HEK293 (cell line): ENCODE measurements around the gene TEFM.

Source experiments
- CTCF ChIA-PET: fragments of 350-600 bp; formaldehyde crosslinking; extraction: SDS; loops from one replicate; lab custom pipeline; 2021; ENCODE audit warnings: antibody characterized with exemption; lab: Yijun Ruan, JAX
- POLR2A ChIA-PET: fragments of 300-600 bp; formaldehyde crosslinking; extraction: SDS; loops from one replicate; lab custom pipeline; 2020; ENCODE audit warnings: antibody characterized with exemption, inconsistent platforms; lab: Yijun Ruan, JAX
- H3K27ac ChIP-seq: fragments of 200-500 bp; sonication (Bioruptor generic); 2 replicates; pipeline ENCODE4 v1.5.1; 2014; ENCODE audit warnings: low read depth, low read length, control low read depth, inconsistent platforms; ENCODE audit errors: extremely low read depth
- H3K36me3 ChIP-seq, 2 experiments: fragments of 200-500 bp in 1 of 2; sonication (Bioruptor generic) in 1 of 2; 1 replicate in 1 of 2; 2 replicates in 1 of 2; pipeline ENCODE4 v1.5.1; 2014 to 2017; ENCODE audit warnings: inconsistent platforms in 2 of 2, low read length in 2 of 2; ENCODE audit not compliant: control insufficient read depth in 2 of 2, insufficient read depth in 1 of 2
- H3K4me1 ChIP-seq: fragments of 200-500 bp; sonication (Bioruptor generic); 2 replicates; pipeline ENCODE4 v1.5.1; 2014; ENCODE audit warnings: mild to moderate bottlenecking, low read length, inconsistent platforms; ENCODE audit not compliant: control insufficient read depth, insufficient read depth
- H3K4me3 ChIP-seq: 2 replicates; pipeline ENCODE4 v1.5.1; 2011; ENCODE audit warnings: low read depth, mild to moderate bottlenecking, control low read depth, low read length, moderate library complexity
- H3K9me3 ChIP-seq: fragments of 200-500 bp; sonication (Bioruptor generic); 2 replicates; pipeline ENCODE4 v1.5.1; 2014; ENCODE audit warnings: low read depth, low read length, inconsistent platforms; ENCODE audit not compliant: control insufficient read depth, insufficient read depth
- CTCF ChIP-seq: fragments of 450-650 bp; formaldehyde crosslinking; IDR thresholded peaks from 2 replicates; pipeline ENCODE4 v1.5.1; 2016; ENCODE audit warnings: missing biosample characterization, missing genetic modification characterization
- HIC1 ChIP-seq: fragments of 450-650 bp; formaldehyde crosslinking; IDR thresholded peaks from 2 replicates; pipeline ENCODE4 v1.5.1; 2016; ENCODE audit warnings: missing biosample characterization, missing genetic modification characterization
- KLF10 ChIP-seq: fragments of 450-650 bp; IDR thresholded peaks from 2 replicates; pipeline ENCODE4 v1.5.1; 2018; ENCODE audit warnings: missing biosample characterization, mild to moderate bottlenecking, missing genetic modification characterization
- ZBTB17 ChIP-seq: fragments of 450-650 bp; formaldehyde crosslinking; IDR thresholded peaks from 2 replicates; pipeline ENCODE4 v1.5.1; 2016; ENCODE audit warnings: missing biosample characterization, missing genetic modification characterization
- ZNF155 ChIP-seq: fragments of 450-650 bp; formaldehyde crosslinking; IDR thresholded peaks from 2 replicates; pipeline ENCODE4 v1.5.1; 2016; ENCODE audit warnings: missing biosample characterization, missing genetic modification characterization
- ZNF169 ChIP-seq: fragments of 450-650 bp; formaldehyde crosslinking; IDR thresholded peaks from 2 replicates; pipeline ENCODE4 v1.5.1; 2016; ENCODE audit warnings: missing biosample characterization, missing genetic modification characterization
- ZNF214 ChIP-seq: fragments of 450-650 bp; formaldehyde crosslinking; IDR thresholded peaks from 2 replicates; pipeline ENCODE4 v1.5.1; 2017; ENCODE audit warnings: missing biosample characterization, mild to moderate bottlenecking, missing genetic modification characterization, borderline replicate concordance
- ZNF274 ChIP-seq, 2 experiments: fragments of 200-500 bp in 1 of 2; fragments of 450-650 bp in 1 of 2; sonication (Bioruptor generic) in 1 of 2; formaldehyde crosslinking in 1 of 2; IDR thresholded peaks; 2 replicates each; pipeline versions ENCODE4 v1.5.1 to v1.6.1; 2014 to 2016; ENCODE audit warnings: borderline replicate concordance in 1 of 2, inconsistent platforms in 1 of 2, low read length in 1 of 2, missing biosample characterization in 1 of 2, missing genetic modification characterization in 1 of 2
- ZNF292 ChIP-seq: fragments of 450-650 bp; formaldehyde crosslinking; IDR thresholded peaks from 2 replicates; pipeline ENCODE4 v1.5.1; 2016; ENCODE audit warnings: low read depth, missing biosample characterization, missing genetic modification characterization, borderline replicate concordance
- ZNF350 ChIP-seq: fragments of 450-650 bp; formaldehyde crosslinking; IDR thresholded peaks from 2 replicates; pipeline ENCODE4 v1.5.0; 2017; ENCODE audit warnings: missing biosample characterization, mild to moderate bottlenecking, missing genetic modification characterization
- ZNF423 ChIP-seq: fragments of 450-650 bp; formaldehyde crosslinking; IDR thresholded peaks from 2 replicates; pipeline ENCODE4 v1.5.1; 2016; ENCODE audit warnings: missing biosample characterization, missing genetic modification characterization
- ZNF426 ChIP-seq: fragments of 450-650 bp; formaldehyde crosslinking; IDR thresholded peaks from 2 replicates; pipeline ENCODE4 v1.5.1; 2017; ENCODE audit warnings: missing biosample characterization, missing genetic modification characterization, mild to moderate bottlenecking, inconsistent platforms, moderate library complexity
- ZNF433 ChIP-seq: fragments of 450-650 bp; formaldehyde crosslinking; IDR thresholded peaks from 2 replicates; pipeline ENCODE4 v1.5.1; 2016; ENCODE audit warnings: missing biosample characterization, missing genetic modification characterization, low read depth
- ZNF510 ChIP-seq: fragments of 450-650 bp; formaldehyde crosslinking; IDR thresholded peaks from 2 replicates; pipeline ENCODE4 v1.5.1; 2018; ENCODE audit warnings: mild to moderate bottlenecking, missing genetic modification characterization, missing biosample characterization; ENCODE audit not compliant: insufficient replicate concordance
- ZNF558 ChIP-seq: fragments of 450-650 bp; formaldehyde crosslinking; IDR thresholded peaks from 2 replicates; pipeline ENCODE4 v1.5.1; 2016; ENCODE audit warnings: missing biosample characterization, missing genetic modification characterization
- ZNF610 ChIP-seq: fragments of 450-650 bp; formaldehyde crosslinking; IDR thresholded peaks from 2 replicates; pipeline ENCODE4 v1.5.1; 2016; ENCODE audit warnings: missing biosample characterization, missing genetic modification characterization, borderline replicate concordance
- ZNF629 ChIP-seq: fragments of 450-650 bp; formaldehyde crosslinking; IDR thresholded peaks from 2 replicates; pipeline ENCODE4 v1.5.1; 2017; ENCODE audit warnings: missing biosample characterization, missing genetic modification characterization
- ZNF645 ChIP-seq: fragments of 450-650 bp; formaldehyde crosslinking; IDR thresholded peaks from 2 replicates; pipeline ENCODE4; 2016; ENCODE audit warnings: missing biosample characterization, missing genetic modification characterization
- ZNF654 ChIP-seq: fragments of 450-650 bp; formaldehyde crosslinking; IDR thresholded peaks from 2 replicates; pipeline ENCODE4 v1.5.1; 2016; ENCODE audit warnings: low read depth, missing biosample characterization, missing genetic modification characterization
- ZNF837 ChIP-seq: fragments of 450-650 bp; formaldehyde crosslinking; IDR thresholded peaks from 2 replicates; pipeline ENCODE4 v1.5.1; 2016; ENCODE audit warnings: missing biosample characterization, missing genetic modification characterization
- ZXDB ChIP-seq: fragments of 450-650 bp; formaldehyde crosslinking; IDR thresholded peaks from 2 replicates; pipeline ENCODE4 v1.5.1; 2016; ENCODE audit warnings: missing biosample characterization, missing genetic modification characterization

TEFM gene

GRCh38 chr17:30886187-30886586, 19.9 kb downstream of the TEFM start (continued):
- no peak for TF ChIP-seq ZNF645 (tag by site-specific recombination)
- no peak for TF ChIP-seq CTCF
- no peak for TF ChIP-seq ZNF155 (tag by site-specific recombination)
- TF ChIP-seq ZNF610 (tag by site-specific recombination): no peak
- no peak for TF ChIP-seq KLF10 (tag by site-specific recombination)
- TF ChIP-seq ZBTB17 (tag by site-specific recombination): no peak
- 0 out of 2 replicates have a peak, but pooled peaks have one; percentile 17 for TF ChIP-seq ZXDB (tag by site-specific recombination)
- no peak for TF ChIP-seq ZNF837 (tag by site-specific recombination)
- no peak for TF ChIP-seq ZNF629
- no peak for TF ChIP-seq ZNF169
- TF ChIP-seq ZNF423: no peak
- peak; percentile 25; the same call in 1 of the 2 replicates for TF ChIP-seq ZNF654
- no peak for TF ChIP-seq ZNF214 (tag by site-specific recombination)
- TF ChIP-seq ZNF426 (tag by site-specific recombination): peak; percentile 80
- TF ChIP-seq ZNF433 (tag by site-specific recombination): no peak
- TF ChIP-seq ZNF558 (tag by site-specific recombination): 0 out of 2 replicates have a peak, but pooled peaks have one; percentile 16
- TF ChIP-seq ZNF350 (tag by site-specific recombination): no peak
- TF ChIP-seq ZNF292 (tag by site-specific recombination): peak; percentile 76; the same call in 1 of the 2 replicates
- no peak for TF ChIP-seq HIC1 (tag by site-specific recombination)
- peak; percentile 57 for TF ChIP-seq ZNF510 (tag by site-specific recombination)

- H3K27ac ChIP-seq: no peak overlapping the region
- TF ChIP-seq ZNF274 (IDR thresholded peaks at IDR 0.05; ENCODE audit: low read length) (no peak), ZNF274 (tag by site-specific recombination; IDR thresholded peaks at IDR 0.05; ENCODE audit: borderline replicate concordance) (no peak)
- ChIA-PET CTCF (no interaction called here), POLR2A (no interaction called here)
- H3K4me3 ChIP-seq: no peak overlapping the region
- peaks cover 90 to 98% of the 10 kb centered on the region in 2 experiments for H3K36me3 ChIP-seq
- no peaks in the 10 kb centered on the region for H3K9me3 ChIP-seq
- no peaks in the 10 kb centered on the region for H3K4me1 ChIP-seq
These were observed 37.0 kb downstream of the TEFM start for GRCh38 chr17:30869005-30869404.
